Mesenchymal stem cell (in vitro differentiated cells and primary cell): ENCODE measurements around the gene STK40.

Source experiments
- DNase-seq: peaks from one replicate; pipeline ENCODE4 v3.0.0-alpha.2; 2013
- H2AFZ ChIP-seq: one replicate; pipeline ENCODE4 v1.6.1; 2013; ENCODE audit warnings: low read depth, mild to moderate bottlenecking, control low read depth, inconsistent platforms, low read length, moderate library complexity
- H2AK5ac ChIP-seq: 2 replicates; pipeline ENCODE4 v1.6.1; 2013; ENCODE audit warnings: low read length, moderate library complexity, mild to moderate bottlenecking, inconsistent platforms; ENCODE audit not compliant: severe bottlenecking
- H2BK120ac ChIP-seq: one replicate; pipeline ENCODE4 v1.6.1; 2013; ENCODE audit warnings: low read depth, mild to moderate bottlenecking, inconsistent platforms, low read length, moderate library complexity
- H2BK12ac ChIP-seq, 2 experiments: one replicate each; pipeline ENCODE4 v1.6.1; 2013; ENCODE audit warnings: inconsistent platforms in 2 of 2, low read length in 2 of 2, mild to moderate bottlenecking in 2 of 2, moderate library complexity in 2 of 2, control low read depth in 1 of 2
- H2BK15ac ChIP-seq: one replicate; pipeline ENCODE4 v1.6.1; 2013; ENCODE audit warnings: mild to moderate bottlenecking, low read depth, inconsistent platforms; ENCODE audit not compliant: poor library complexity, severe bottlenecking
- H2BK5ac ChIP-seq: 2 replicates; pipeline ENCODE4 v1.6.1; 2013; ENCODE audit warnings: low read depth, mild to moderate bottlenecking, low read length, control low read depth, inconsistent platforms; ENCODE audit not compliant: poor library complexity, severe bottlenecking
- H3K14ac ChIP-seq, 2 experiments: one replicate each; pipeline ENCODE4 v1.6.1; 2013; ENCODE audit warnings: inconsistent platforms in 2 of 2, low read length in 2 of 2, control low read depth in 1 of 2, mild to moderate bottlenecking in 1 of 2, moderate library complexity in 1 of 2
- H3K18ac ChIP-seq, 2 experiments: one replicate each; pipeline ENCODE4 v1.6.1; 2013; ENCODE audit warnings: inconsistent platforms in 2 of 2, low read length in 2 of 2, control low read depth in 1 of 2, low read depth in 1 of 2, mild to moderate bottlenecking in 1 of 2
- H3K23ac ChIP-seq, 2 experiments: one replicate each; pipeline ENCODE4 v1.6.1; 2013; ENCODE audit warnings: inconsistent platforms in 2 of 2, low read length in 2 of 2, mild to moderate bottlenecking in 2 of 2, moderate library complexity in 2 of 2, control low read depth in 1 of 2
- H3K27ac ChIP-seq: 2 replicates; pipeline ENCODE4 v1.5.1; 2013; ENCODE audit warnings: mild to moderate bottlenecking, moderate library complexity, low read length, control low read depth, inconsistent platforms; ENCODE audit not compliant: poor library complexity, severe bottlenecking
- H3K27me3 ChIP-seq, 2 experiments: 2 replicates each; pipeline versions ENCODE4 v1.6.1 to v1.7.0; 2013; ENCODE audit warnings: low read length in 2 of 2, mild to moderate bottlenecking in 2 of 2, moderate library complexity in 2 of 2, control low read depth in 1 of 2, inconsistent platforms in 1 of 2; ENCODE audit not compliant: control insufficient read depth in 1 of 2, insufficient read depth in 1 of 2
- H3K36me3 ChIP-seq, 2 experiments: 2 replicates each; pipeline versions ENCODE4 v1.6.1 to v1.7.0; 2013; ENCODE audit warnings: low read length in 2 of 2, control low read depth in 1 of 2, inconsistent platforms in 1 of 2, low read depth in 1 of 2, mild to moderate bottlenecking in 1 of 2; ENCODE audit not compliant: insufficient read depth in 2 of 2, control insufficient read depth in 1 of 2
- H3K4ac ChIP-seq, 2 experiments: one replicate each; pipeline ENCODE4 v1.6.1; 2013; ENCODE audit warnings: inconsistent platforms in 2 of 2, low read length in 2 of 2, mild to moderate bottlenecking in 2 of 2, moderate library complexity in 2 of 2, control low read depth in 1 of 2, low read depth in 1 of 2
- H3K4me1 ChIP-seq: 2 replicates; pipeline ENCODE4 v1.6.1; 2013; ENCODE audit warnings: low read depth, low read length, control low read depth; ENCODE audit not compliant: control insufficient read depth, insufficient read depth
- H3K4me2 ChIP-seq: 2 replicates; pipeline ENCODE4 v1.6.1; 2013; ENCODE audit warnings: low read length, mild to moderate bottlenecking, inconsistent platforms; ENCODE audit not compliant: poor library complexity, severe bottlenecking
- H3K4me3 ChIP-seq, 2 experiments: 2 replicates each; pipeline versions ENCODE4 v1.5.1 to v1.7.0; 2013; ENCODE audit warnings: low read length in 2 of 2, mild to moderate bottlenecking in 2 of 2, control low read depth in 1 of 2, low read depth in 1 of 2; ENCODE audit not compliant: insufficient read depth in 1 of 2
- H3K79me1 ChIP-seq: replicated peaks from 2 replicates; pipeline ENCODE4 v1.6.1; 2013; ENCODE audit warnings: mild to moderate bottlenecking, control low read depth, low read length, inconsistent platforms; ENCODE audit not compliant: poor library complexity, severe bottlenecking
- H3K9ac ChIP-seq: 2 replicates; pipeline ENCODE4 v1.7.0; 2013; ENCODE audit warnings: mild to moderate bottlenecking, low read length, moderate library complexity
- H3K9me3 ChIP-seq: 2 replicates; pipeline ENCODE4 v1.7.0; 2013; ENCODE audit warnings: mild to moderate bottlenecking, low read length; ENCODE audit not compliant: control insufficient read depth
- H4K8ac ChIP-seq: one replicate; pipeline ENCODE4 v1.6.1; 2013; ENCODE audit warnings: inconsistent platforms, mild to moderate bottlenecking, low read length, moderate library complexity
- H4K91ac ChIP-seq: one replicate; pipeline ENCODE4 v1.6.1; 2013; ENCODE audit warnings: mild to moderate bottlenecking, low read length, inconsistent platforms
- WGBS: methylation state at CpG from one replicate; pipeline ENCODE4 v1.1.7; 2013; ENCODE audit warnings: mixed read lengths; 5-methylcytosine and 5-hydroxymethylcytosine counted together

STK40 gene

GRCh38 chr1:36384542-36385409 lies 948 bp downstream of the STK40 start:
- Histone ChIP-seq H2BK5ac (no peak overlapping the region), H2AFZ (no peak overlapping the region), H2BK120ac (peak overlapping the region; percentile 87), H3K27me3 (no peaks in the 10 kb centered on the region), H3K4me1 (peaks cover 18% of the 10 kb centered on the region), H3K36me3 (peaks cover 3 to 8% of the 10 kb centered on the region in 2 experiments), H4K91ac (peak overlapping the region; percentile 55), H3K79me1 (peaks cover 6% of the 10 kb centered on the region), H3K23ac (peak overlapping the region in 1 of 2 experiments; percentile 87), H3K4me3 (peak overlapping the region; percentile 91 to 95), H3K9me3 (no peaks in the 10 kb centered on the region), H3K9ac (peak overlapping the region; percentile 96), H3K18ac (peak overlapping the region; percentile 86 to 91), H4K8ac (peak overlapping the region; percentile 31), H3K4me2 (peak overlapping the region; percentile 91), H3K27ac (peak overlapping the region; percentile 55), H3K14ac (no peak overlapping the region), H2BK15ac (peak overlapping the region; percentile 97), H2BK12ac (no peak overlapping the region), H2AK5ac (no peak overlapping the region), H3K4ac (peak overlapping the region; percentile 41 to 90)
- 3% methylated on average over 25 of the region's 25 CpGs for WGBS
- DNase-seq = peak; percentile 72

GRCh38 chr1:36383240-36383639 lies 2.5 kb downstream of the STK40 start:
- H2AK5ac ChIP-seq = no peak overlapping the region
- no peak overlapping the region for H2BK15ac ChIP-seq
- peak overlapping the region; percentile 14 for H3K9ac ChIP-seq
- peak overlapping the region in 1 of 2 experiments; percentile 95 for H3K4me3 ChIP-seq
- peak overlapping the region in 1 of 2 experiments; percentile 34 for H3K23ac ChIP-seq
- H2BK5ac ChIP-seq = no peak overlapping the region
- H3K4me2 ChIP-seq = no peak overlapping the region
- no peak overlapping the region for H4K8ac ChIP-seq
- H3K27me3 ChIP-seq = no peaks in the 10 kb centered on the region
- peaks cover 2% of the 10 kb centered on the region for H3K79me1 ChIP-seq
- H3K4me1 ChIP-seq = peaks cover 18% of the 10 kb centered on the region
- H2BK120ac ChIP-seq = no peak overlapping the region
- H2AFZ ChIP-seq = no peak overlapping the region
- DNase-seq = no peak
- peak overlapping the region in 1 of 2 experiments; percentile 13 for H3K4ac ChIP-seq
- no peak overlapping the region for H3K18ac ChIP-seq
- WGBS = 98% methylated on average over 4 of the region's 4 CpGs
- H3K14ac ChIP-seq = peak overlapping the region in 1 of 2 experiments; percentile 72
- H4K91ac ChIP-seq = no peak overlapping the region
- peak overlapping the region in 1 of 2 experiments; percentile 30 for H2BK12ac ChIP-seq
- H3K36me3 ChIP-seq = peaks cover 7 to 9% of the 10 kb centered on the region in 2 experiments
- no peak overlapping the region for H3K27ac ChIP-seq
- no peaks in the 10 kb centered on the region for H3K9me3 ChIP-seq

GRCh38 chr1:36382669-36383068 lies 3.1 kb downstream of the STK40 start:
- no peaks in the 10 kb centered on the region for H3K27me3 ChIP-seq
- H3K4me1 ChIP-seq = peaks cover 16% of the 10 kb centered on the region
- 100% methylated on average over 4 of the region's 4 CpGs for WGBS

GRCh38 chr1:36382231-36382630 lies 3.5 kb downstream of the STK40 start:
- H4K91ac ChIP-seq = no peak overlapping the region
- peaks cover 4% of the 10 kb centered on the region for H3K79me1 ChIP-seq
- no peaks in the 10 kb centered on the region for H3K27me3 ChIP-seq
- no peak for DNase-seq
- H3K14ac ChIP-seq = no peak overlapping the region
- H3K9me3 ChIP-seq = no peaks in the 10 kb centered on the region
- H2BK15ac ChIP-seq = no peak overlapping the region
- no peak overlapping the region for H3K18ac ChIP-seq
- H3K4me2 ChIP-seq = no peak overlapping the region
- H2AFZ ChIP-seq = no peak overlapping the region
- 98% methylated on average over 9 of the region's 9 CpGs for WGBS
- no peak overlapping the region for H2AK5ac ChIP-seq
- no peak overlapping the region for H3K9ac ChIP-seq
- no peak overlapping the region for H2BK5ac ChIP-seq
- peaks cover 15% of the 10 kb centered on the region for H3K4me1 ChIP-seq
- H3K4ac ChIP-seq = no peak overlapping the region
- H3K4me3 ChIP-seq = no peak overlapping the region
- no peak overlapping the region for H2BK120ac ChIP-seq
- no peak overlapping the region for H2BK12ac ChIP-seq
- H3K27ac ChIP-seq = no peak overlapping the region
- H4K8ac ChIP-seq = no peak overlapping the region
- H3K36me3 ChIP-seq = peaks cover 15% of the 10 kb centered on the region in 2 experiments
- H3K23ac ChIP-seq = no peak overlapping the region

More at GRCh38 chr1:36382669-36383068, 3.1 kb downstream of the STK40 start:
- Histone ChIP-seq H3K4me2 (no peak overlapping the region), H2BK5ac (no peak overlapping the region), H2AFZ (no peak overlapping the region), H3K14ac (no peak overlapping the region), H3K27ac (no peak overlapping the region), H3K23ac (no peak overlapping the region), H3K4ac (no peak overlapping the region), H4K8ac (no peak overlapping the region), H2BK120ac (no peak overlapping the region), H2AK5ac (no peak overlapping the region), H3K9ac (no peak overlapping the region), H2BK12ac (no peak overlapping the region), H3K9me3 (no peaks in the 10 kb centered on the region), H3K18ac (no peak overlapping the region), H3K36me3 (peaks cover 13% of the 10 kb centered on the region in 2 experiments), H4K91ac (no peak overlapping the region), H2BK15ac (no peak overlapping the region), H3K4me3 (no peak overlapping the region), H3K79me1 (peaks cover 2% of the 10 kb centered on the region)
- no peak for DNase-seq
